Measurements from ENCODE around the gene WDR64. TPM values are rescaled to one million over a fixed set of nuclear protein-coding genes. Genes with fewer than 3 reads are reported as not detected.
"Not testable (repeated sequence)": the region's sequence is repeated elsewhere in the genome, so short reads cannot be mapped to it uniquely, and the experiment has no call there.

WDR64 gene
- total RNA-seq, 2 donors from 2014 or later: not detected

DNA sequence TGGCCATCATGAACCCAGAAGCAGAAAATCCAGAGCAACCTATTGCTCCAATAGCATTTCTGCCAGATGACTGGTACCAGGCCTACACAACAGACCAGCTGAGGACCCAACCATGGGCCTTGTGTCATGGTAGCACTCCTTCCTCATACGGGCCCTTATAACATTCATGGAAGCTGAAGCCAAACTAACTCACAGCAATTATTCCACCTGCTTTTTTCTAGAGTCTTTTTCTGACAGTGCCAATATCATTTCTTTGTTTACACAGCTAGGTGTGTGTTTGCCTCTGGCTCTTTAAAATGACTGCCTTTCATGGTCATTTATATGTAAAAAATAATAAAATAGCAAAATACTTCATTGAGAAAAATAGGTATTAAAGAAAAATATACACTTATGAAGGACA lies 3.9 kb upstream of the WDR64 start:
- no peaks in the 10 kb centered on the region for H3K9me3 Mint-ChIP-seq
- peaks cover 17 to 21% of the 10 kb centered on the region in 2 donors for H3K27me3 Mint-ChIP-seq
- H3K4me3 Mint-ChIP-seq: no peak overlapping the region
- DNase-seq (ENCODE audit: low spot score) (no peak), ATAC-seq (no peak)
- H3K36me3 Mint-ChIP-seq: no peaks in the 10 kb centered on the region
- H3K27ac Mint-ChIP-seq: no peak overlapping the region
- H3K4me1 Mint-ChIP-seq (ENCODE audit: low read depth in 2 of 2): no peaks in the 10 kb centered on the region

DNA sequence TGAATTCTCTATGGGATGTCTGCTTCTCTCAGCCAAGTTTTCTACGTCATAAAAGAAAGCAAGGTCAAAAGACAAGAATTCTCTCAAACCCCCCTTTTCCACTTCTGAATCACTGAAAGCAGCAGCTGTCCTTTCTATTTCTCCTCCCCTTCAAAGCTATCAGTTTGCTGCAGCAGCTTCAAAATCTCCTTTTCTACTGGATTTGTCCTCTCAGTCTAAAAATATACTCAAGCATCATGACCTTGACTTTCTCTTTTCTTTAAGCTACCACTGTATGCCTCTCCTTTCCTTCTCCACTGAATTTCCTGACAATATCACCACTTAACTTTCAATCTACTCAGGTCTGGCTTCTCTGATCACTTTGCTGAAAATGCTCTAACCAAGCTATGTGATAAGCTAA lies 1.9 kb downstream of the WDR64 start:
- H3K4me3 Mint-ChIP-seq: no peak overlapping the region
- no peak overlapping the region for H3K27ac Mint-ChIP-seq

DNA sequence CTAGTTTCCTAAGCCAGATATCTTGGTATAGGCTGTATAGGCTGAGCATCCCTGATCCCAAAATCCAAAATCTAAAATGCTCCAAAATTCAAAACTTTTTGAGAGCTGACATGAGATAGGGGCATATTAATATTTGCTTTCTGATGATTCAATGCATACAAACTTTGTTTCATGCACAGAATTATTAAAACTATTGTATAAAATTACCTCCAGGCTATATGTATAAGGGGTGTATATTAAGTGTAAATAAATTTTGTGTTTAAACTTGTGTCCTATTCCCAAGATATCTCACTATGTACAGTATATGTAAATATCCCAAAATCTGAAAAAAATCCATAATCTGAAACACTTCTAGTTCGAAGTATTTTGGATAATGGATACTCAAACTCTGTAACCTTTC lies 2.6 kb downstream of the WDR64 start:
- H3K4me3 Mint-ChIP-seq: no peak overlapping the region
- H3K4me1 Mint-ChIP-seq (ENCODE audit: low read depth in 2 of 2): no peaks in the 10 kb centered on the region
- H3K27me3 Mint-ChIP-seq: peaks cover 30 to 48% of the 10 kb centered on the region in 2 donors
- no peaks in the 10 kb centered on the region for H3K36me3 Mint-ChIP-seq
- no peak overlapping the region for H3K27ac Mint-ChIP-seq
- ATAC-seq: no peak
- H3K9me3 Mint-ChIP-seq: no peaks in the 10 kb centered on the region
- DNase-seq (ENCODE audit: low spot score): no peak

More for the DNA sequence above, 1.9 kb downstream of the WDR64 start:
- Mint-ChIP-seq H3K27me3 (peaks cover 30 to 45% of the 10 kb centered on the region in 2 donors), H3K4me1 (ENCODE audit: low read depth in 2 of 2) (no peaks in the 10 kb centered on the region), H3K9me3 (no peaks in the 10 kb centered on the region), H3K36me3 (no peaks in the 10 kb centered on the region)
- no peak for ATAC-seq
- DNase-seq (ENCODE audit: low spot score): no peak

- ATAC-seq: no peak
- Mint-ChIP-seq H3K27ac (no peak overlapping the region), H3K9me3 (no peaks in the 10 kb centered on the region), H3K36me3 (no peaks in the 10 kb centered on the region), H3K27me3 (peaks cover 19 to 42% of the 10 kb centered on the region in 2 donors), H3K4me1 (ENCODE audit: low read depth in 2 of 2) (no peaks in the 10 kb centered on the region), H3K4me3 (no peak overlapping the region)
- DNase-seq (ENCODE audit: low spot score): no peak
Observed at GRCh38 chr1:241658081-241658793, 6.2 kb downstream of the WDR64 start.

DNA sequence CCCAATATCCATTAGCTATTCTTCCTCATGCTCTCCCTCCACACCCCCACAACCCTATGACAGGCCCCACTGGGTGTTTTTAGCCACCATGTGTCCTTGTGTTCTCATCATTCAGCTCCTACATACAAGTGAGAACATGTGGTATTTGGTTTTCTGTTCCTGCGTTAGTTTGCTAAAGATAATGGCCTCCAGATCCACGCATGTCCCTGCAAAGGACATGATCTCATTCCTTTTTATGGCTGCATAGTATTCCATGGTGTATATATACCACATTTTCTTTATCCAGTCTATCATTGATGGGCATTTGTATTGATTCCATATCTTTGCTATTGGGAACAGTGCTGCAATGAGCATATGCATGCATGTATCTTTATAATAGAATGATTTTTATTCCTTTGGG lies 6.9 kb downstream of the WDR64 start:
- H3K4me1 Mint-ChIP-seq (ENCODE audit: low read depth in 2 of 2); ATAC-seq; H3K27ac Mint-ChIP-seq; H3K36me3 Mint-ChIP-seq; H3K9me3 Mint-ChIP-seq; DNase-seq (ENCODE audit: low spot score); H3K4me3 Mint-ChIP-seq: not testable (repeated sequence)
- peaks cover 19 to 44% of the 10 kb centered on the region in 2 donors for H3K27me3 Mint-ChIP-seq

- H3K27me3 Mint-ChIP-seq: peaks cover 17 to 34% of the 10 kb centered on the region in 2 donors
- H3K36me3 Mint-ChIP-seq: no peaks in the 10 kb centered on the region
- H3K4me3 Mint-ChIP-seq: no peak overlapping the region
- H3K27ac Mint-ChIP-seq: no peak overlapping the region
- ATAC-seq (no peak), DNase-seq (ENCODE audit: low spot score) (no peak)
- H3K4me1 Mint-ChIP-seq (ENCODE audit: low read depth in 2 of 2): no peaks in the 10 kb centered on the region
- no peaks in the 10 kb centered on the region for H3K9me3 Mint-ChIP-seq
Observed at GRCh38 chr1:241660424-241660972, 8.4 kb downstream of the WDR64 start.

DNA sequence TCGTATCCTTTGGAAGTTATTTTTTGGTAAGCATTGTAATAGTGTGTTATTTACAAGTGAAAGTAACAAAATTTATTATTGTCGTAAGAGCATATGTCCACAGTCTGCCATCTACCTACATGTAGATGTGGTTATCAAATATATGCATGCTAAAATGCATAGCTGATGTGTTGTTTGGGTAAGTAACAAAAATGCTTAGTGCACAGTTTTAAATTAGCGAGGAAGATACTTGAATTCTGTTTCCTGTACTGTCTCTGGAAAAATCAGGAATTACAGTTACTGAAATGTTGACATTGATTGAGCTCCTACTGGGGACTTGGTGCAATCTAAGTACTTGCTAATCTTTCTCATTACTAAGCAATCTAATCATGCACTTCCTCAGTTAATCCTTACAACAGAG lies 14.3 kb downstream of the WDR64 start:
- no peaks in the 10 kb centered on the region for H3K36me3 Mint-ChIP-seq

DNA sequence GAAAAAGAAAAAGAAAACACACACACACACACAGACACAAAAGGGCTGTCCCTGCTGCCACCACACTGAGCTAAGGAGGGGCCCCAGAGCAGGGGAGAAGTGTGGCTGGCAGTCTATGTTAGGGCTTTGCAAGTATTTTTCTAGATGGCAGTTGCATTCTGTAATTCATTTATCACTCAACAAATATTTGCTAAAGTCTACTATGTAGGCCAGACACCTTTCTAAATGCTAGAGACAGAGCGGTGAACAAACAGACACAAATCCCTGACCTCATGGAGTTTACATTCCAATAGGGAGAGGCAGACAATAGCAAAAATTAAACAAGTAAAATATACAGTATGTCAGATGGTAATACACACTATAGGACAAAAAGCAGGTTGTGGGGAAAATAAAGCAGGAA lies 20.2 kb downstream of the WDR64 start:
- ATAC-seq: no peak
- no peak for DNase-seq (ENCODE audit: low spot score)
- Mint-ChIP-seq H3K4me1 (ENCODE audit: low read depth in 2 of 2) (peaks cover 0 to under 1% of the 10 kb centered on the region in 2 donors), H3K27me3 (peaks cover 14 to 25% of the 10 kb centered on the region in 2 donors), H3K27ac (no peak overlapping the region), H3K4me3 (no peak overlapping the region), H3K9me3 (no peaks in the 10 kb centered on the region), H3K36me3 (no peaks in the 10 kb centered on the region)

More for the DNA sequence above, 14.3 kb downstream of the WDR64 start:
- Mint-ChIP-seq H3K27ac (no peak overlapping the region), H3K4me3 (no peak overlapping the region), H3K9me3 (no peaks in the 10 kb centered on the region), H3K4me1 (ENCODE audit: low read depth in 2 of 2) (no peaks in the 10 kb centered on the region), H3K27me3 (peaks cover 10 to 15% of the 10 kb centered on the region in 2 donors)
- no peak for DNase-seq (ENCODE audit: low spot score)
- no peak for ATAC-seq

DNA sequence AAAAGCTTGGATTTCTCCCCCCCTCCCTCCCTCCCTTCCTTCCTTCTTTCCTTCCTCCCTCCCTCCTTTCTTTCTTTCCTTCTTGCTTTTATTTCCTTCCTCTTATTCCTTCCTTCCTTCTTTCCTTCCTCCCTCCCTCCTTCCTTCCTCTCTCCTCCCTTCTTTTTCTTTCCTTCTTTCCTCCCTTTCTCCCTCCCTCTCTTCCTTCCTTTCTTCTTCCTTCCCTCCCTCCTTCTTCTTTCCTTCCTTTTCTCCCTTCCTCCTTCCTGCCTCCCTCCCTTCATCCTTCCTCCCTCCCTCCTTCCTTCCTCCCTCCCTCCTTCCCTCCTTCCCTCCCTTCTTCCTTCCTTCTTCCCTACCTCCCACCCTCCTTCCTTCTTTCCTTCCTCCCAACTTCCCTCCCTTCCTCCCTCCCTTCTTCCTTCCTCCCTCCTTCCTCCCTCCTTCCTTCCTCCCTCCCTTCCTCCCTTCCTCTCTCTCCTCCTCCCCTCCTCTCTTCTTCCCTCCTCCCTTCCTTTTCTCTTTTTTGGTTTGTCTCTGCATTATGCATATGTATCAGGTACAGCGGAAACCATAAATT lies 22.8 kb downstream of the WDR64 start:
- H3K9me3 Mint-ChIP-seq: no peaks in the 10 kb centered on the region
- ATAC-seq: no peak
- H3K4me3 Mint-ChIP-seq: no peak overlapping the region
- peaks cover 0 to 2% of the 10 kb centered on the region in 2 donors for H3K4me1 Mint-ChIP-seq (ENCODE audit: low read depth in 2 of 2)
- no peaks in the 10 kb centered on the region for H3K36me3 Mint-ChIP-seq
- peaks cover 13 to 17% of the 10 kb centered on the region in 2 donors for H3K27me3 Mint-ChIP-seq
- no peak overlapping the region for H3K27ac Mint-ChIP-seq
- DNase-seq (ENCODE audit: low spot score): no peak

GRCh38 chr1:241675983-241676382 lies 23.9 kb downstream of the WDR64 start:
- no peak overlapping the region for H3K27ac Mint-ChIP-seq
- ATAC-seq (no peak), DNase-seq (ENCODE audit: low spot score) (no peak)

GRCh38 chr1:241677201-241677600 lies 25.1 kb downstream of the WDR64 start:
- peaks cover 5% of the 10 kb centered on the region for H3K36me3 Mint-ChIP-seq
- no peak overlapping the region for H3K27ac Mint-ChIP-seq
- H3K4me1 Mint-ChIP-seq (ENCODE audit: low read depth in 2 of 2): peaks cover 0 to 2% of the 10 kb centered on the region in 2 donors
- peak overlapping the region; percentile 15 for H3K4me3 Mint-ChIP-seq
- ATAC-seq: no peak
- no peak for DNase-seq (ENCODE audit: low spot score)
- H3K27me3 Mint-ChIP-seq: peaks cover 22 to 29% of the 10 kb centered on the region in 2 donors
- peaks cover 3% of the 10 kb centered on the region for H3K9me3 Mint-ChIP-seq

More at GRCh38 chr1:241675983-241676382, 23.9 kb downstream of the WDR64 start:
- Mint-ChIP-seq H3K4me3 (no peak overlapping the region), H3K4me1 (ENCODE audit: low read depth in 2 of 2) (peaks cover 0 to 2% of the 10 kb centered on the region in 2 donors), H3K9me3 (peaks cover 3% of the 10 kb centered on the region), H3K27me3 (peaks cover 19 to 26% of the 10 kb centered on the region in 2 donors), H3K36me3 (no peaks in the 10 kb centered on the region)

DNA sequence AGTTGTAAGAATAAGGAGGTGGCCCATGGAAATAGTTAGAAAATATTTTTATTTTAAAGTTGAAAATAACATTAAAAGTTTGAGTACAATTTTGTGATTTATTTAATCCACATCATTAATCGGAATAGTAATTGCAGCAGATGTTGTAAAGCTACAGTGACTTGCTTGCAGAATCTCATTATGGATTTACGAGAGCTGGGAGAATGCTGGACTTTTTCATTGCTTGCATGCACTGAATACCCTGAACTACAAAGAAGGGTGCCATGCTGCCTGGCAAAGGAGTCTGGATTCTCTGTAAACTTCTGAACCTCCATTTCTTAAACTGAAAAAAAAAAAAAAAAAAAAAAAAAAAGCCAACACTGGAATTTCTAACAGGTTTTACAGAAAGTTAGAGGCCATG lies 26.5 kb downstream of the WDR64 start:
- Mint-ChIP-seq H3K36me3 (peaks cover 5% of the 10 kb centered on the region), H3K27me3 (peaks cover 23 to 32% of the 10 kb centered on the region in 2 donors), H3K9me3 (peaks cover 3% of the 10 kb centered on the region), H3K4me1 (ENCODE audit: low read depth in 2 of 2) (peaks cover 0 to 2% of the 10 kb centered on the region in 2 donors), H3K4me3 (no peak overlapping the region), H3K27ac (no peak overlapping the region)
- ATAC-seq: no peak
- DNase-seq (ENCODE audit: low spot score): no peak

DNA sequence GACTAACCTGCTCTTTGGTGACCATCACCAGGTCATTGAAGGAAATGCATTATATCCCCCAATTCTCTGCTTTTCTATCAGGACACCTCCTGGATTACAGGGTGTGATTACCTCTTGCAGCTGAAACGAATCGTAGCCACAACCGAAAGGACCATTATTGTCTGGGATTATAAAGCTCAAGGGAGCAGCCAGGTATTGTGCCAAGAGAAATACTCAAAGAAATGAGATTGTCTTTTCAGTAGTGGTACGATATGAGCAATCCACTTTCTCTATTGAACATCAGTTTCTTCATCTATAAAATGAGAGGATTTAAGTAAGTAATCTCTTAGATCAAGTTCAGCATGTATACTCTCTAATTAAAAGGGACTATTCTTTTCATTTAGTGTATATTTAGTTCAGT lies 27.3 kb downstream of the WDR64 start:
- peaks cover 3% of the 10 kb centered on the region for H3K9me3 Mint-ChIP-seq
- ATAC-seq (no peak), DNase-seq (ENCODE audit: low spot score) (no peak)
- no peak overlapping the region for H3K4me3 Mint-ChIP-seq
- H3K4me1 Mint-ChIP-seq (ENCODE audit: low read depth in 2 of 2): peaks cover 0 to 2% of the 10 kb centered on the region in 2 donors
- H3K27ac Mint-ChIP-seq: no peak overlapping the region
- H3K36me3 Mint-ChIP-seq: peaks cover 5% of the 10 kb centered on the region
- peaks cover 23 to 32% of the 10 kb centered on the region in 2 donors for H3K27me3 Mint-ChIP-seq

GRCh38 chr1:241679961-241680360 lies 27.9 kb downstream of the WDR64 start:
- peaks cover 0 to 2% of the 10 kb centered on the region in 2 donors for H3K4me1 Mint-ChIP-seq (ENCODE audit: low read depth in 2 of 2)
- no peak overlapping the region for H3K27ac Mint-ChIP-seq
- DNase-seq (ENCODE audit: low spot score) (no peak), ATAC-seq (no peak)
- peaks cover 23 to 32% of the 10 kb centered on the region in 2 donors for H3K27me3 Mint-ChIP-seq
- H3K9me3 Mint-ChIP-seq: peaks cover 3% of the 10 kb centered on the region
- no peak overlapping the region for H3K4me3 Mint-ChIP-seq
- peaks cover 5% of the 10 kb centered on the region for H3K36me3 Mint-ChIP-seq

Data from natural killer cell treated with Interleukin-12 subunit alpha and Interleukin-12 subunit beta and Interleukin-15 and Interleukin-18, amount 100 ng/mL, for 72 hours (primary cell).